Coronary artery (tissue), 2 donors: Measurements from ENCODE around the gene SEM1.
"Not testable (repeated sequence)": the region's sequence is repeated elsewhere in the genome, so short reads cannot be mapped to it uniquely, and the experiment has no call there.

ENCODE experiments used
- DNase-seq: peaks from one replicate; pipeline ENCODE4 v3.0.0-alpha.2; 2017; ENCODE audit warnings: low spot score
- H3K27ac ChIP-seq, 2 donors: fragments of 200-600 bp; sonication (generic); one replicate each; pipeline ENCODE4 v1.5.1; 2016 to 2019
- H3K4me3 ChIP-seq: fragments of 200-600 bp; sonication (generic); 2 replicates; pipeline ENCODE4 v1.5.1; 2016; ENCODE audit warnings: mild to moderate bottlenecking, moderate library complexity
- TF ChIP-seq, protein P1 (sequence below): fragments of 200-600 bp; sonication (generic); IDR thresholded peaks from one replicate; pipeline ENCODE4 v1.5.1; 2019; ENCODE audit warnings: antibody characterized with exemption

The SEM1 gene

DNA sequence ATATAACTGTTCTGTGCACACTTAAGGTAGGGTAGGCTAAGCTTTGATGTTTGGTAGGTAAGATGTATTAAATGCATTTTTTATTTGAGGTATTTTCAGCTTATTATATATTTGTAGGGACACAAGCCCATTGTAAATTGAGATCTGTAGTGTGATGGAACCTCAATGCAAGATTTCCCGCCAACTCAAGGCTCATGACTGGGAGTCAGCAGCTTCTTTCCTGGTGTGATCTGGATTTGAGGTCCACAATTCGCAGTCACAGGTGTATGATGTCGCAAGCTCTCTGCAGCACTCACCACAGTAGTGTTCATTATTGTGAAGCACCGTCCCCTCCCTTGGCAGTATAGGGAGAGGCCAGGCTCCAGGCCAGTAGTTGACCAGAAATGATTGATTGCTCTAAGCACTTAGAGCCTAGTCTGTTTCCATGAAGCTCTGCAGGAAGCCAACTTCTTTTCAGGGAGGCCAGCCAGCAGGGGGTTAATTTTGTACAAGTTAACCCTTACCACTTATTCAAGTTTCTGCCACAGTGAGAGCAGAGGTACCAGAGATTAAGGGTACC, 54.9 kb downstream of the SEM1 start:
- no peak for DNase-seq
- Histone ChIP-seq H3K27ac (no peak overlapping the region), H3K4me3 (no peak overlapping the region)
- TF ChIP-seq, protein P1, sequence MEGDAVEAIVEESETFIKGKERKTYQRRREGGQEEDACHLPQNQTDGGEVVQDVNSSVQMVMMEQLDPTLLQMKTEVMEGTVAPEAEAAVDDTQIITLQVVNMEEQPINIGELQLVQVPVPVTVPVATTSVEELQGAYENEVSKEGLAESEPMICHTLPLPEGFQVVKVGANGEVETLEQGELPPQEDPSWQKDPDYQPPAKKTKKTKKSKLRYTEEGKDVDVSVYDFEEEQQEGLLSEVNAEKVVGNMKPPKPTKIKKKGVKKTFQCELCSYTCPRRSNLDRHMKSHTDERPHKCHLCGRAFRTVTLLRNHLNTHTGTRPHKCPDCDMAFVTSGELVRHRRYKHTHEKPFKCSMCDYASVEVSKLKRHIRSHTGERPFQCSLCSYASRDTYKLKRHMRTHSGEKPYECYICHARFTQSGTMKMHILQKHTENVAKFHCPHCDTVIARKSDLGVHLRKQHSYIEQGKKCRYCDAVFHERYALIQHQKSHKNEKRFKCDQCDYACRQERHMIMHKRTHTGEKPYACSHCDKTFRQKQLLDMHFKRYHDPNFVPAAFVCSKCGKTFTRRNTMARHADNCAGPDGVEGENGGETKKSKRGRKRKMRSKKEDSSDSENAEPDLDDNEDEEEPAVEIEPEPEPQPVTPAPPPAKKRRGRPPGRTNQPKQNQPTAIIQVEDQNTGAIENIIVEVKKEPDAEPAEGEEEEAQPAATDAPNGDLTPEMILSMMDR = no peak

DNA sequence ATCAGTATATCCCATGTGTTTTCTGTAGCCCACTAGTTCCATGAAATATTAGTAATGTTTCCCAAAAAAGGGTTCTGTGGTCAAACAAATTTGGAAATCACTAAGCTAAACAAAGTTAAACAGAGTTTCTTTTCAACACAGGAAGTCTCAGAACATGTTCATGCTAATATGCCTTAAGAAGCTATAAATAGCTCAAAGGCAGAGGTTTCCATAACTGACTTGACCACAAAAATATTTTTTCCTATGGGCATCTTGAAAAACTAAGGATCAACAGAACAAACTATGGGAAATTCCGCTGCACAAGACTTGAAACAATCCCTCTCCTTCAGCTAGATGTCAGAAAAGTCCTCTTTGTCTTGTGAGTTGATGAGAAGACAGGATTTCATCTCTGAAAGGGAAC, 59.7 kb downstream of the SEM1 start:
- no peak overlapping the region for H3K4me3 ChIP-seq
- DNase-seq = no peak
- no peak overlapping the region for H3K27ac ChIP-seq
- TF ChIP-seq, protein P1 = no peak

DNA sequence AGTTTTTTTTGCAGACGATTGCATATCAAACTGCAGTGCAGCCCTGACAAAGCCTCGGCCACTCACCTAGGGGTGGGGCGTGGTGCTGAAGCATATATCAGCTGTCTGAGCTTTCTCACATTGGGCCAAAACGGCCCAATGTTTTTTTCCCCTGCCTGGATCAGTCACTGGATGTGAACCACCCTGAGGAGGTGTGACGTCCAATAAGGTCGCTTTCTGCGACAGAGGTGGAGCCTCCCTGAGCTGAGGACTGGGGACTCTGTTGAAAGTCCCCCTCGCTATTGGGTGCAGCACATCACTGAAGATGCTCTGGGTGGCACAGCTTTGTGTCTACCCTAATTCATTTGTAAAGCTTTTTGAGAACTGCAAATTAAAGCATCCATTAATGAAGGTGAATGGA, 60.9 kb downstream of the SEM1 start:
- DNase-seq = no peak
- TF ChIP-seq, protein P1 = no peak
- Histone ChIP-seq H3K27ac (no peak overlapping the region), H3K4me3 (no peak overlapping the region)

DNA sequence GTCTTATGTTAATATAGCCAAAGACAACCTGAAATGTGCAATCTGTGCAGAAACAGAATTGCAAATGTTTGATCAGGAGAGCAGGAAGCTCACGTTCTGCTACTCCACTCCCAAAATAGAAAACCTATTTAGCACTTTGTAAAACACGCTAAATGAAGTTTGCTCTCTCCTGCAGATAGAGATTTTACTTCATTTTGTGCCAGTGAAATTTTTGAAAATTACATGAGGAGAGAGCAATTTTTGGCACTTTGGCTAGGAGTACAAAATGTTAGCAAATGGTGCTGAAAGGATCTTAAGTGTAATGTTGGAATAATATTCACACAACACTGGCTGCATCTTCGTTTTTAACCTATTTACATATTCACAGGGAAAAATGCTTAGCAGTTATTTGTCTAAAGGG, 61.9 kb downstream of the SEM1 start:
- no peak for DNase-seq
- TF ChIP-seq, protein P1 = no peak
- H3K4me3 ChIP-seq = no peak overlapping the region
- no peak overlapping the region for H3K27ac ChIP-seq

DNA sequence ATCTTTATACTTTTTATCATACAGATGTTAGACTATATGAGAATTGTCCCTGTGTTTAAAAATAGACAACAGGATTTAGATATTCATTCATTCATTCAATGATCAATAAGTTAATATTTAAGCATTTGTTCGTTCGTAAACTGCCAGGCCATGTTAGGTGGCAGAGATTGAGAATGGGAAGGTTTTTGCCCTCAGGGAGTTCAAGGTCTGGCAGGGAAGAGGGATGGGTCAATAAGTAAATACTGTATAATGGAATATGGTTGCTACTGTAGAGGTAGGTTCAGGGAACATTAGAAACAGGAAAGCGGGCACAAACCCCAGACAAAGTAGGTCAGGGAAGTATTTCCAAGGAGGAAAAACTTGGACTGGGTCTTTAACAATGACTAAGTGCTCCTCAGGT, 64.6 kb downstream of the SEM1 start:
- TF ChIP-seq, protein P1 = no peak
- no peak for DNase-seq
- H3K27ac ChIP-seq = no peak overlapping the region
- H3K4me3 ChIP-seq = no peak overlapping the region

DNA sequence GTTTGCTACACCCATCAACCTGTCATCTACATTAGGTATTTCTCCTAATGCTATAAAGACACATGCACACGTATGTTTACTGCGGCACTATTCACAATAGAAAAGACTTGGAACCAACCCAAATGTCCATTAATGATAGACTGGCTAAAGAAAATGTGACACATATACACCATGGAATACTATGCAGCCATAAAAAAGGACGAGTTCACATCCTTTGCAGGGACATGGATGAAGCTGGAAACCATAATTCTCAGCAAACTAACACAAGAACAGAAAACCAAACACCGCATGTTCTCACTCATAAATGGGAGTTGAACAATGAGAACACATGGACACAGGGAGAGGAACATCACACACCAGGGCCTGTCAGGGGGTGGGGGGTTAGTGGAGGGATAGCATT, 66.2 kb downstream of the SEM1 start:
- not testable (repeated sequence) for DNase-seq, H3K27ac ChIP-seq

DNA sequence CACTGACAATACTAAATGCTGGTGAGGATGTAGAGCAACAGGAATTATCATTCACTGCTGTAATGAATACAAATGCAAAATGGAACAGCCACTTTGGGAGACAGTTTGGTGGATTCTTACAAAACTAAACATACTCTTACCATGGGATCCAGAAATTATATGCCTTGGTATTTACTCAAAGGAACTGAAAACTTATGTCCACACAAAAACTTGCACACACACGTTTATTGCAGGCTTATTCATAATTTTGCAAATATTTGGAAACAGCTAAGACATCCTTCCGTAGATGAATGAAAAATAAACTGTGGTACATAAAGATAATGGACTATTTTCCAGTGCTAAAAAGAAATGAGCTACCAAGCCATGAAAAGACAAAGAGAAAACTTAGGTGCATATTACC, 69.6 kb downstream of the SEM1 start:
- no peak overlapping the region for H3K4me3 ChIP-seq
- no peak for DNase-seq
- no peak overlapping the region for H3K27ac ChIP-seq
- TF ChIP-seq, protein P1 = no peak

More for the DNA sequence above, 66.2 kb downstream of the SEM1 start:
- H3K4me3 ChIP-seq = not testable (repeated sequence)
